Fibroblast of skin of abdomen (primary cell): ENCODE data around the gene MAPK6.
A peak's percentile ranks its signal among the peaks of the same experiment; 100 is the strongest.
"Not testable (repeated sequence)": the region's sequence is repeated elsewhere in the genome, so short reads cannot be mapped to it uniquely, and the experiment has no call there.

Experiments
- DNase-seq: peaks from one replicate; pipeline ENCODE4 v3.0.0-alpha.2; 2013

Gene MAPK6

GRCh38 chr15:52082197-52083036, 63.4 kb downstream of the MAPK6 start:
- DNase-seq: peak; percentile 58

DNA sequence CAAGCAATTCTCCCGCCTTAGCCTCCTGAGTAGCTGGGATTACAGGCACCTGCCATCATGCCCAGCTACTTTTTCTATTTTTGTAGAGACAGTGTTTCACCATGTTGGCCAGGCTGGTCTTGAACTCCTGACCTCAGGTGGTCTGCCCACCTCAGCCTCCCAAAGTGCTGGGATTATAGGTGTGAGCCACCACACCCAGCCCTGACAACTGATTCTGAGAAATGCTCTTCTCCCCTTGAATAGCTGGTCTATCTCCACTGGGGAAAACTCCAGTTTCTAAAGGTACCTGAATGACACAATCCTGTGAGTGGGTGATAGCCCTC, 64.0 kb downstream of the MAPK6 start:
- DNase-seq: not testable (repeated sequence)

DNA sequence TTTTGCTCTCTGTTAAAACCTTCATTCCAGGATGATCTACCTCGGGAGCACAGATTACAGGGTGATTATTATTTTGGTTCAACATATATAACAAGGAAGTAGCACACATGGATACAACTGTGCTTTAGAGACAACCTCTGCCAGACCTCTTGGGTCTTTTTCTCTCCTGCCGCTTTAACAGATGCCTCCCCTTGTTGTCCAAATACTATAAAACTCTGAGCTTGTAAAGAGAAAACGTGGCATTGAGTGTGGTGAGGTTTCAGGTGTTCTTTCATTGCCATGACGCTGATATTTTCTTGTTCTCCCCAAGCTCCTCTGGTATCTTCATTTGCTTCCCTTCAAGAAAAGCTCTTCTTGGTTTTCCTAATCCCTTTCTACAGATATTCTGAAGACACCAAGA, 64.6 kb downstream of the MAPK6 start:
- DNase-seq: no peak

- DNase-seq: no peak
Measured at GRCh38 chr15:52085299-52085698, 66.3 kb downstream of the MAPK6 start.

DNA sequence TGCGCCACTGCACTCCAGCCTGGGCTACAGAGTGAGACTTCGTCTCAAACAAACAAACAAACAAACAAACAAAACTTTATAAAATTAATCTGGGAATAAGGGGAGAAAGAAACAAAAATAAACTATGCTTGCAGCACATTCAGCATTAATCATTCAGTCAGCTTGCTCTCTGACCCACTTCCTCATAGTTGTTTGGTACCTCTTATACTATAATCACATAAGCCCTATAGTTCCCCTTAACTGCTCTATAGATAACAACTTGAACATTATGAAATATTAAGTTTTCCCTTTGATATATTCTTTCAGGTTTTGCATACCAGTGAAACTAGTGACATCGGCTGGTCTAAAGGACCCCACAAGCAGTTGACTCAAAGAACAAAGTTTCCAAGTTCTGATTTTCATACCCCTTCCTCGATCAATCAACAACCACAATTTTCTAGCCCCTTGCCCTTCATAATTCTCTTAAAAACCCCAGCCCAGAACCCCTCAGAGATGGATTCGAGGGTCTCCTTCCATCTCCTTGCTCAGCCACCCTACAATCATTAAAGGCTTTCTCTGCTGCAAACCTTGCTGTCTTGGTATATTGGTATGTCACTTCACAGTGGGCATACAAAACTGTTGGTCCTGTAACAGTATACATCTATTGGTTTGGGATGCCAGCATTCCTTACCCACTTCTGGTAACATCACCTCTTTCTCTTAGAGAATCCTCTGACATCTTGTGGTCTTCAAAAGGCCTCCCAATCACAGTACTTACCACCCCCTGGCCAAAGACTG, 67.2 kb downstream of the MAPK6 start:
- DNase-seq: no peak

- DNase-seq: no peak
Measured at GRCh38 chr15:52090193-52090592, 71.2 kb downstream of the MAPK6 start.

DNA sequence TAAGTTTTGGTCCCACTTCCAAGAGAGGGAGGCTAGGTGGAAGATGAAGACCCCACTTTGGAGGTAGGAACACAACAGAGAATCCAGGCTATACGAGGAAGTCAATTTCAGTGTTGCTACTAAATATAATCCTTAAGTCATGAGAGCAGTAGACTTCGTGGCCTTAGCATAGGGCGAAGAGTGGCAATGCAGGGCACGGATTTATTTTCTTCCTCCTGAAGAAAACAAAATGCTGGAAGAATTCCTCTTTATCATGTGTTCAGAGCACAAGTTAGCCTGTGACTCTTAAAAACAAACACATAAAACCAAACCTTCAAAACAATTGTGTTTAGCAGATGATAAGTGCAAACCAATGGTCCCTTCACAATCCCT, 74.1 kb downstream of the MAPK6 start:
- DNase-seq: no peak

DNA sequence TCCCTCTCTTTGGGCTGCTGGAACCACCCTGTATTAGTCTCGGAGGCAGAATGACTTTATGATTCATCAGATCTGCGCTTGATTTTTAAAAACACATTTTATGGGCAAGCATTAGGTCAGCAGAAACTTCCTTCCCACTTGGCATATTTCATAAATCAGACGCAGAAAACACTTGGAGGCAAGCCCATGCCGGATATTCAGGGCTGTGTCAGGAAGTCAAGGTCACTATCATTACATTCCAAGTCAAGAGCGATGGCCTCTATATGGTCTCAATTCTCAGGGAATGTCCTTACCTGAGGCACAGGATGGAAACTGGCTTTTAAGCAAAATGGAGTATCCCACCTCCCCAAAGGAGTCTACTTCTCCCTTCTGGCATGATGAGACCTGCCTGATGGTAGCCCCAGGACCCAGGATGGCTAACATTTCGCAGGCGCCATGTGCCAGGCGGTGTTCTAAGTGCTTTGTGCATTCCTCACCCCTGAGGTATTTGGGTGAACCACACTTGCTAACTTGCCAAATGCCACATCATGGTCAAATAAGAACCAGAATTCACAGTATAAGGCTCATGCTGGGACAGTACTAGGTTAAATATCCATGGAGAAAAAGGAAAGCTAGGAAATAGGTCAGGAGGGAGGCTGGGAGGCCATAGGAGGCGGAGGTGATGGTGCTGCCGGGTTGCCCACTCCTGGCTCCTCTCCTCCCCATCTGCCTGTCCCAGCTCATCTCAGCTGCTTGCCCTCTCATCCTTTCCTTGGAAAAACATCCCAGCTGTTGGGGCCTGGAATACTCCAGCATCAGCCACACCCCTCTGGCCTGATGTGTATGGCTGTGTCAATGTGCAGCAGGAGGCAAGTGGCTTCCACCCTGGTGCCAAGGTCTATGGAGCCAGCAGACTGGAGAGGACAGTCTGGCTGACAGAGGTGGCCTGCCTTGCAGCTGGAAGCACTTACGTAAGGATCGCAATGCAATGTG, 74.8 kb downstream of the MAPK6 start:
- peak; percentile 91 for DNase-seq

DNA sequence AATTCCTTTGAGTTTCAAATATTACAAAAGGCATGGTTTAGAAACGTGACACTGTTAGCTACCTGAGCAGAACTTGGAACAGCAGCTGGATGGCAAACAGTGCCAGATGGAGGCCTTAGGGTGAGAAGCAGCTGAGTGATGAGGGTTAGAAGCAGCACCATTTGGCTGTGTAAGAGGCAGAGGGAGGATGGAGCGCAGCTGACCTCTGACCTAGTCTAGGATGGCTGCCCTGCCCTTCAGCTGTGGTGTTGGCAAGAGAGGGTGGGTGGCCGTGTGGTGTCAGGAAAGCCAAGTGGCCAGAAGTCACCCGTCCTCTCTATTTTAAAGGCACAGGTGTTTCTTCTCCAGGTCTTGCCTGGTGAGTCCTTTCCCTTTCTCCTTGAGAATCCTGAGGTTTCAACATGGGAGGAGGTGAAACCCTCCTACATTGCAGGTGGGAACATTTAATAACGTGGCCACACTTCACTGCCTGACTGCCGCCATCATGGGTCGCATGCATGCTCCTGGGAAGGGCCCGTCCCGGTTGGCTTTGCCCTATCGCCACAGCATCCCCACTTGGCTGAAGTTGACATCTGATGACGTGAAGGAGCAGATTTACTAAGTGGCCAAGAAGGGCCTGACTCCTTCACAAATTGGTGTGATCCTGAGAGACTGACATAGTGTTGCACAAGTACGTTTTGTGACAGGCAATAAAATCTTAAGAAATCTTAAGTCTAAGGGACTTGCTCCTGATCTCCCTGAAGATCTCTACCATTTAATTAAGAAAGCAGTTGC, 76.0 kb downstream of the MAPK6 start:
- no peak for DNase-seq

DNA sequence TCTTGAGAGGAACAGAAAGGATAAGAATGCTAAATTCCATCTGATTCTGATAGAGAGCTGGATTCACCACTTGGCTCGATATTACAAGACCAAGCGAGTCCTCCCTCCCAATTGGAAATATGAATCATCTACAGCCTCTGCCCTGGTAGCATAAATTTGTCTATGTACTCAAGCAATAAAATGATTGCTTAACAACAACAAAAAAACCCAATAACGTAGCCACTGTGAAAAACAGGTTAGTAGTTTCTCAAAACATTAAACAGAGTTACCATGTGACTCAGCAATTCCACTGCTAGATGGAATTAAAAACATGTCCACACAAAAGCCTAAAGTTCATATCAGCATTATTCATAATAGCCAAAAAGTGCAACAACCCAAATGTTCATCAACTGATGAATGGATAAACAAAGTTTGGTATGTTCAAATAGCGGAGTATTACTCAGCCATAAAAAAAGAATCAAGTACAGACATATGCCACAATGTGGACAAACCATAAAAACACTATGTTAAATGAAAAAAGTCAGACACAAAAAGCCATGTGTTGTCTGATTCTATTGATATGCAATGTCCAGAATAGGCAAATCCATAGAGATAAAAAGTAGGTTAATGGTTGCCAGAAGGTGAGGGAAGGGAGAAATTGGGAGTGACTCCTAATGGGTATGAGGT, 76.7 kb downstream of the MAPK6 start:
- DNase-seq: peak; percentile 87

DNA sequence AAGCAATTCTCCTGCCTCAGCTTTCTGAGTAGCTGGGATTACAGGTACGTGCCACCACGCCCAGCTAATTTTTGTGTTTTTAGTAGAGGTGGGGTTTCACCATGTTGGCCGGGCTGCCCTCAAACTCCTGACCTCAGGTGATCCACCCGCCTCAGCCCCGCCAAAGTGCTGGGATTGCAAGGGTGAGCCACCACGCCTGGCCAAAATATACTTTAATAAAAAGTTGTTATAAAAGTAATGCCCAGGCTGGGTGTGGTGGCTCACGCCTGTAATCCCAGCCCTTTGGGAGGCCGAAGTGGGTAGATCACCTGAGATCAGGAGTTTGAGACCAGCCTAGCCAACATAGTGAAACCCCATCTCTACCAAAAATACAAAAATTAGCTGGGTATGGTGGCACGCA, 77.5 kb downstream of the MAPK6 start:
- not testable (repeated sequence) for DNase-seq

- DNase-seq: no peak
Measured at GRCh38 chr15:52097180-52097579, 78.2 kb downstream of the MAPK6 start.

DNA sequence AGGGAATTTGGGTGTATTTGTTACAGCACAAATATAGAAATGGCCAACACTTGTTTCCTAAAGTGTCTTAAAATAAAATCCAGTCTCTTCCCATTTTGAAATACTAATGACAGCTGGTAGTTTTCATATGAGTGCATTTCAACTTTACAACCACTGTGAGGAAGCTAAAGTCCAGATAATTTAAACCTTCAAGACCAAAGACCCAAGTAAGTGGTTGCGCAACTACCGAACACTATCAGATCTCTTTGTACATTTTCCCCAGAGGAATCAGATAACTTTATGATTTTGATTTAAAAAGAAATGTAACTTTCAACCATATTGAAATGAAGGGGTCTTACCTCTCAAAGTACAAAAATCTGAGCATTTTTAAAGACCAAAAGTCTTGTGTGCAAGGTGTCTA, 79.3 kb downstream of the MAPK6 start:
- no peak for DNase-seq

- no peak for DNase-seq
Measured at GRCh38 chr15:52099651-52100272, 80.7 kb downstream of the MAPK6 start.

DNA sequence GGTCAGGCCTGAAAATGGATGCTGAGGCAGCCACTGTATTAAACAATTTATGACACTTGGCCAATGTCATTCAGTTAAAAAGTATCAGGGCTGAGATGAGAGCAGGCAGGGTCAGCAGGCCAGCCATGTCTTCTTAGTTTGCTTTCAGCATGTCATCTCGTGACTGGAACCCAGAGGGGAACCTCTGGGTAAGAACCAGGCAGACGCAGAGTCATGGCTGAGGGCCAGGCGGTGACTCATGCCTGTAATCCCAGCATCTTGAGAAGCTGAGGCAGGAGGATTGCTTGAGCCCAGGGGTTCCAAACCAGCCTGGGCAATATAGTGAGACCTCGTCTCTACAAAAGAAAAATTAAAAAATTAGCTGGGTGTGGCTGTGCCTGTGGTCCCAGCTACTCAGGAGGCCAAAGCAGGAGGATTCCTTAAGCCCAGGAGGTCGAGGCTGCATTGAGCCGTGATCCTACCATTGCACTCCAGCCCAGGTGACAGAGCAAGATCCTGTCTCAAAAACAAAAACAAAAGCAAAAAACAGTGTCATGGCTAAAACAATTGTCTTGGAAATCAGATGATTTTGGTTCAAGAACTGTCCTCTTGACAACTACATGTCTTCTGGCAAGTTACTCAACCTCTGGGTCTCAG, 81.9 kb downstream of the MAPK6 start:
- DNase-seq: peak; percentile 87

GRCh38 chr15:52101542-52102323, 82.7 kb downstream of the MAPK6 start:
- no peak for DNase-seq

DNA sequence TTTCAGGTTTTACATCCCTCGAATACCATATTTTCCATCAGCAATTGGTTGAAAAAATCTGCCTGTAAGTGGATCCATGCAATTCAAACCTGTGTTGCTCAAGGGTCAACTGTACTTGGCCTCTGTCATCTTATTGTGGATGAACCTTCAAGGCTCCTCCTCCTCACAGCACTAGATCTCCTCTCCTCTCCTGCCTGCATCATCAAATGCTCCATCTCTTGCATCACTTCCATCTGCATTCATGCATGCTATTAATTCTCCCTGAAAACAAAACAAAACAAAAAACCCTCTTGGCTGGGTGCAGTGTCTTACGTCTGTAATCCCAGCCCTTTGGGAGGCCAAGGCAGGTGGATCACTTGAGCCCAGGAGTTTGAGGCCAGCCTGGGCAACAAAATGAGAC, 83.4 kb downstream of the MAPK6 start:
- DNase-seq: peak; percentile 75

- DNase-seq: peak; percentile 93
Measured at GRCh38 chr15:52103217-52104207, 84.5 kb downstream of the MAPK6 start.
